Skeletal muscle tissue (tissue), 4 donors: ENCODE data around the gene PLPP2. TPM values are rescaled to one million over a fixed set of nuclear protein-coding genes. Genes with fewer than 3 reads are reported as not detected.

Experiments
- H3K27ac ChIP-seq: one replicate; pipeline ENCODE4 v1.7.0; 2013; ENCODE audit warnings: mild to moderate bottlenecking, low read depth, low read length, inconsistent platforms
- H3K27me3 ChIP-seq, 3 donors: one replicate each; pipeline ENCODE4 v1.7.0; 2013; ENCODE audit warnings: low read length in 3 of 3; ENCODE audit not compliant: control insufficient read depth in 3 of 3, insufficient read depth in 3 of 3
- H3K36me3 ChIP-seq, 3 donors: one replicate each; pipeline ENCODE4 v1.7.0; 2013; ENCODE audit warnings: low read length in 3 of 3; ENCODE audit not compliant: control insufficient read depth in 3 of 3, insufficient read depth in 3 of 3
- H3K4me1 ChIP-seq, 3 donors: one replicate each; pipeline ENCODE4 v1.7.0; 2013; ENCODE audit warnings: low read length in 3 of 3, mild to moderate bottlenecking in 3 of 3; ENCODE audit not compliant: control insufficient read depth in 3 of 3, insufficient read depth in 3 of 3
- H3K4me3 ChIP-seq, 3 donors: one replicate each; pipeline ENCODE4 v1.7.0; 2013; ENCODE audit warnings: low read length in 3 of 3
- H3K9ac ChIP-seq, 3 donors: one replicate each; pipeline ENCODE4 v1.7.0; 2013; ENCODE audit warnings: low read length in 3 of 3, mild to moderate bottlenecking in 3 of 3, moderate library complexity in 2 of 3, low read depth in 1 of 3
- H3K9me3 ChIP-seq, 3 donors: one replicate each; pipeline ENCODE4 v1.7.0; 2013; ENCODE audit warnings: low read length in 3 of 3; ENCODE audit not compliant: control insufficient read depth in 3 of 3
- total RNA-seq: library from RNA; depleted of rRNA; stranded (reverse); fragments of >200 nt; gene quantifications from one replicate; pipeline ENCODE4 v1.2.3, GENCODE V29; 2014
- donor health status: Osteomylitis.

The PLPP2 gene
- total RNA-seq, 1 donor from 2014 or later, result 1.0 TPM

DNA sequence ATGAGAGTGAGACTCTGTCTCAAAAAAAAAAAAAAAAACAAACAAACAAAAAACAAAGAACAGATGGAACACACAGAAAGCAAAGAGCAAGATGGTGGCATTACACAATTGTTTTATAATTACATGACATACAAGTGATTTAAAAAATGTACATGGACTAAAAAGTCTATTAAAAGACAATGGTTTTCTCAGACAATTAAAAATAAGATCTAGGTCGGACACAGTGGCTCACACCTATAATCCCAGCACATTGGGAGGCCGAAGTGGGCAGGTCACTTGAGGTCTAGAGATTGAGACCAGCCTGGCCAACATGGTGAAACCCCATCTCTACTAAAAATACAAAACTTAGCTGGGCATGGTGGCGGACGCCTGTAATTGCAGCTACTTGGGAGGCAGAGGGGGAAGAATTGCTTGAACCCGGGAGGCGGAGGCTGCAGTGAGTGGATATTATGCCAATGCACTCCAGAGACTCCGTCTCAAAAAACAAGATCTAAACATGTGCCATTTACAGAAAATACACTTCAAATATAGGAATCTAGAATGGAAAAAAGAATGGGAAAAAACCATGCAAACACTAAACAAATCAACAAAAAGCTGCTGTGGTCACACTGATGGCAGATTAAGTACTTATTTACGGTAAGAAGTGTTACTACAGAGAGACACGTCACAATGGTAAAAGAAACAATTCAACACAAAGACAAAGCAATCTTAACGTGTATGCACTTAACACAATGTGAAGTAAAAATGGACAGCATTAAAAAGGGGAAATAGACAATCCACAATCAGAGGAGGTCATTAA is 26.7 kb upstream of the PLPP2 start:
- H3K27me3 ChIP-seq, result no peaks in the 10 kb centered on the region
- peaks cover 0 to 12% (median 0%) of the 10 kb centered on the region in 3 donors for H3K4me1 ChIP-seq
- no peaks in the 10 kb centered on the region for H3K9me3 ChIP-seq
- H3K36me3 ChIP-seq, result peaks cover 17 to 40% (median 36%) of the 10 kb centered on the region in 3 donors
- no peak overlapping the region for H3K9ac ChIP-seq
- no peak overlapping the region for H3K4me3 ChIP-seq
- H3K27ac ChIP-seq, result peak overlapping the region; percentile 51

DNA sequence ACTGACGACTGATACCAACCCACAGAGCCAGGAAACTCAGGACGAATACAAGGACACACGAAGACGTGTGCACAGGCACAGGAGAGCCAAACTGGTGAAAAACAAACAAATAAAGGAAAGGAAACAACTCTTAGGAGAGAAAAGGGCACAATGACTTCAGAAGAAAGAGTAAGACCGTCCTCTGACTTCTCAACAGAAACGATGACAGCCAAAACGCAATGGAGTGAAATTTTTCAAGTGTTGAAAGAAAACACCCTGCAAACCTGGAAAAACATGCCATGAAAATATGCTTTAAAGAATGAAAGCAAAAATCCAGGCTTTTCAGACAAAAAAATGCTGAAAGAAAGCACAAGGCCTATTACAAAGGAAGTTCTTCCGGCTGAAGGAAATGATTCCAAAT is 24.6 kb upstream of the PLPP2 start:
- no peaks in the 10 kb centered on the region for H3K9me3 ChIP-seq
- peaks cover 22 to 38% (median 30%) of the 10 kb centered on the region in 3 donors for H3K36me3 ChIP-seq
- H3K27me3 ChIP-seq, result no peaks in the 10 kb centered on the region
- no peak overlapping the region for H3K9ac ChIP-seq
- H3K27ac ChIP-seq, result no peak overlapping the region
- no peak overlapping the region for H3K4me3 ChIP-seq
- H3K4me1 ChIP-seq, result peaks cover 0 to 12% (median 0%) of the 10 kb centered on the region in 3 donors

DNA sequence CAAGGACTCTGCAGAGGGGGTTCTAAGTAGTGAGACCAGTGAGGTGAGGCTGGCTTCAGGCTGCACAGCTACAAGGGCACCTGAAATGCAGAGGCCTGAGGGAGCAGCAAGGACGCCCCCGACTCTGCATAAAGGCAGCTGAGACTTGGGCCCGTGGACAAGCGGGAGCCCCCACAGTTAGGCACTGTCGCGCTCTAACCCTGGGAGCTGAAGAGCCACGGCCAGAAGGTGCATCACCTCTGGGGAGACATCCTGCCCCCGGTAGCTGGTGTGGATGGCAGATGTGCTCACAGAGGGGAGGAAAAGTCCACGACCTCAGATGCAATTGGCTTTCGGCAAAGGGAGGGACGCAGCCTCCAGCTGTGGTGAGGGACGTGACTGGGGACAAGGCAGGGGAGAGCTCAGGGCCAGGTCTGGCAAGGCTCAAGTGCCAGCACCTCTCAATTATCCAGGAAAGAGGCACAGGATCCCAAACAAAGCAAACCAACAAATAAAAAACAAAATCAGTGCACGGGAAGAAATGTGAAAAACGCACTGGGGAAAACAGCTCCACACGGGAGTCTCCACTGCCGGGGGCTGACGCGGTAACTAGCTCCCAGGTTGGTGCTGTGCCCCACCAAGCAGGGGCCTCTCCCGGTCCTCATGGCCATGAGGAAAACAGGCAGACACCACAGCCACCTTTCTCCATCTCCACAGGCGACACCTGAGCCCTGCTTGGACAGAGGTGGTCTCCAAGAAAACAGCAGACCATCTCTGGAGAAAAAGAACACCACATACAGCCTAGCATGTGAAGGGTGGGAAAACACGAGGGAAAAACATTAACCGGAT is 23.0 kb upstream of the PLPP2 start:
- peaks cover 0 to 12% (median 0%) of the 10 kb centered on the region in 3 donors for H3K4me1 ChIP-seq
- no peak overlapping the region for H3K9ac ChIP-seq
- no peak overlapping the region for H3K4me3 ChIP-seq
- no peaks in the 10 kb centered on the region for H3K9me3 ChIP-seq
- H3K27ac ChIP-seq, result no peak overlapping the region
- H3K27me3 ChIP-seq, result no peaks in the 10 kb centered on the region
- H3K36me3 ChIP-seq, result peaks cover 26 to 36% (median 27%) of the 10 kb centered on the region in 3 donors

DNA sequence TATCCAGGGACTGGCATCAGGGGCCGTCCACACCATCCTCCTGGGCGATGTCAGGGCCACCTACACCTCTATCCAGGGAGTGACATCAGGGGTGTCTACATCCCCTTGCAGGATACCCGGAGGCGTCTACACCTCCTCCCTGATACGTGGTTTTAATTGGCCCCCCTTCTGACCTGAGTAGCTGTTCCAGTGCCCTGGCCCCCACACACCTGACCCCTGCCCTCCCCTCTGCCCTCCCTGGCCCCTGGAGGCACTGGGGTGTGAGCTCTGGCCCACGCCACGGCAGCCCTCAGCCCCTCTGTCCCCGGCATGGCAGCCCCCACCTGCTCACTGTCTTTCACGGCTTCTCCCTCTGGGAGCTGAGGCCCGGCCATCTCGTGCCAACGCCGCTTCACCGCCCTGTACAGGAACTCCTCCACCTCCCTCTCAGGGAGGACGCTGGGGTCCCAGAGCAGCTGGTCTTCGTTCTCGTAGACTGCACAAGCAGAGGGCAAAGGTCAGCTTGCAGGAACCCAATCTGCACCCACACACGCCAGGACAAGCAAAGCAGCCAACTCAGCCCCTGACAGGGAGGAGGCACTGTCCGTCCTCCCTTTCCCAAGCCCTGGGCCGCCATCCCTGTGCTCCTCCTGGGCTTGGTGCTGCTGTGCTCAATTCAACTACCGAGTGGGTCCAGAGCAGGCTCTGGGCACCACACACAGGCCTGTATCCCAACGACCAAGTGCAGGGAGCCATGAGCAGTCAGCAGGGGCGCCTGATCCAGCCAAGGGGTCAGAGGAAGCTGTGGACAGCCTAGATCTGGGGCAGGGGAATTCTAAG is 22.2 kb upstream of the PLPP2 start:
- Histone ChIP-seq H3K4me1 (peaks cover 0 to 12% (median 0%) of the 10 kb centered on the region in 3 donors), H3K36me3 (peaks cover 27 to 36% (median 30%) of the 10 kb centered on the region in 3 donors), H3K27ac (no peak overlapping the region), H3K27me3 (no peaks in the 10 kb centered on the region), H3K9ac (no peak overlapping the region), H3K9me3 (no peaks in the 10 kb centered on the region), H3K4me3 (no peak overlapping the region)

DNA sequence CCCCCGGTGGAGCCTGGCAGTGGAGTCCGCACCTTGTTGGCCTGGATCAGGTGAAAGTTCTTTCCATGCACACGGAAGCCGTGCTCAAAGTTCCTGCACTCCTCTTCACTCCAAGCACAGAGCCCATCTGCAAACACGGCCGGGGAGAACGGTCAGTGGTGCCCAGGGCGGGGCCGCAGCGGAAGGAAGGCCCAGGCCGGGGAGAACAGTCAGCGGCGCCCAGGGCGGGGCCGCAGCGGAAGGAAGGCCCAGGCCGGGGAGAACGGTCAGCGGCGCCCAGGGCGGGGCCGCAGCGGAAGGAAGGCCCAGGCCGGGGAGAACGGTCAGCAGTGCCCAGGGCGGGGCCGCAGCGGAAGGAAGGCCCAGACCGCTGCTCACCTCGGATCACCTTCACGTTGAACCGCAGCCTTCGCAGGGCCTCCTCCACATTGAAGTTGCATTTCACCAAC is 20.6 kb upstream of the PLPP2 start:
- H3K27me3 ChIP-seq, result no peaks in the 10 kb centered on the region
- peak overlapping the region in 2 of 3 donors; percentile 23 to 78 for H3K9ac ChIP-seq
- H3K4me1 ChIP-seq, result peaks cover 0 to 12% (median 0%) of the 10 kb centered on the region in 3 donors
- no peak overlapping the region for H3K27ac ChIP-seq
- peak overlapping the region; percentile 52 to 66 (median 63) for H3K4me3 ChIP-seq
- H3K9me3 ChIP-seq, result no peaks in the 10 kb centered on the region
- peaks cover 36 to 51% (median 45%) of the 10 kb centered on the region in 3 donors for H3K36me3 ChIP-seq

DNA sequence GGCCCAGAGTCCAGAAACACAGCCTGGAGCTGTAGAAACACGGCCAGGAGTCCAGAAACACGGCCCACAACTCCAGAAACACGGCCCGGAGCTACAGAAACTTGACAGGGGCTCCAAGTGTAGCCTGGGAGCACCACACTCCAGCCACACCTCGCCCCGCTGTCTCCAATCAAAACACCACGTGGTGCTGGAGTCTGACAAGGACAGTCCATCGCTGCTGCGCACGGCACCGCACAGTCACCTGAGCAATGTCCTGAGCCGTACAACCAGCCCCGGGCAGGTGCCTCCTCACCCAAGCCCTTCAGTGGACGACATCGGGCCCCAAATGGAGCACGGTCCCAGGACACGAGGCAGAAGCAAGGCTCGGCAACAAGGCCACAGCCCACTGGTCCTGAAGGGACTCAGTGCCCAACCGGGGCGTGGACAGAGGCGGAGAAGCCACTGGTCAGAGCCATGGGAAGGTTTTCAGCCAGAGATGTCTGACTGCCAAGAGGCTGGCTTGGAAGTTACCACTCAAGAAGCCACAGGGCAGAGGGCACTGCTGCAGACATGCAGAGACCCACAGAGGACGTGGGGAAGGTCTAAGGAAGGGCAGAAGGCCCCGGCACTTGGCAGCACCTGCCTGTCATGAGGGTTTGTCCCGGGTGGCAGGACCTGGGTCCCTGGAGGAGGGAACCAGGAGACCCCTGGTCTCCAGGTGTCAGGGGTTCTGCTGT is 19.7 kb upstream of the PLPP2 start:
- H3K36me3 ChIP-seq, result peaks cover 34 to 53% (median 50%) of the 10 kb centered on the region in 3 donors
- peaks cover 0 to 12% (median 0%) of the 10 kb centered on the region in 3 donors for H3K4me1 ChIP-seq
- peak overlapping the region; percentile 23 to 78 (median 72) for H3K9ac ChIP-seq
- no peaks in the 10 kb centered on the region for H3K27me3 ChIP-seq
- H3K9me3 ChIP-seq, result no peaks in the 10 kb centered on the region
- H3K27ac ChIP-seq, result peak overlapping the region; percentile 25
- H3K4me3 ChIP-seq, result peak overlapping the region; percentile 52 to 66 (median 63)

DNA sequence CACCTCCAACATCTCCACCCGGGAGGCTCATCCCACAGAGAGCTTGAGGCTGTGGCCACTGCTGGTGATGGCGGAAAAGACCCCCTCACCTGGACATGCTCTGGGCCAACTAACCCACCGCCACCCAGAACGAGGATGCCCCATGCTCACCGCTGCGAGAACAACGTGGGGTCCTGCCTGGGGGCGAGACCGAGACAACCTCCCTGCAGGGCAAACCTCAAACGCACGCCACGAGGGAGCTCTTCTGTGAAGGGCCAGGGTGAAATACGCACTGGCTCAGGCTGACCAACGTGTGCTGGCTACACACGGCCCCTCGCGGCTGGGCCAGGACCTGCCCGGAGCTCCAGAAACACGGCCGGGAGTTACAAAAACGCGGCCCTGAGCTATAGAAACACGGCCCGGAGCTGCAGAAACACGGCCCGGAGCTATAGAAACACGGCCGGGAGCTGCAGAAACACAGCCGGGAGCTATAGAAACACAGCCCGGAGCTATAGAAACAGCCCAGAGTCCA is 19.0 kb upstream of the PLPP2 start:
- Histone ChIP-seq H3K27me3 (no peaks in the 10 kb centered on the region), H3K4me1 (peaks cover 0 to 12% (median 0%) of the 10 kb centered on the region in 3 donors), H3K9ac (peak overlapping the region in 2 of 3 donors; percentile 72 to 78), H3K4me3 (peak overlapping the region; percentile 52 to 66 (median 63)), H3K9me3 (no peaks in the 10 kb centered on the region), H3K27ac (no peak overlapping the region), H3K36me3 (peaks cover 37 to 51% (median 47%) of the 10 kb centered on the region in 3 donors)

DNA sequence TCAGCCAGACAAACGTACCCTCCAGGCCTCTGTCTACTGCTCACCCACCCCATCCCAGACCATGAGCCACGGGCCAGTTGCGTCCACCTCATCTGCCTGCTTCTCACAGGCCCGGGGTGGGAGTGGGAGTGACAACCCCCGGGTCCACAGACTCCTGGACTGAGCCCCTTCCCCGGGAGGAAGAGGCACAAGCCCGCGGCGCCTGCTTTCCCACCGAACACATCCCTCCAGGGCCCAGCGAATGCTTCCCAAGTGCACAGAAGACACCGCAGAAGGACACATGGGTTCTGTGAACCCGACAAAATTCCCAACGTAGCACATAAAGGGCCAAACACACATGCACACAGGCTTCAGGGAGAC is 18.0 kb upstream of the PLPP2 start:
- H3K27me3 ChIP-seq, result no peaks in the 10 kb centered on the region
- H3K4me1 ChIP-seq, result peaks cover 0 to 9% (median 0%) of the 10 kb centered on the region in 3 donors
- H3K9ac ChIP-seq, result peak overlapping the region in 1 of 3 donors; percentile 78
- H3K27ac ChIP-seq, result no peak overlapping the region
- H3K9me3 ChIP-seq, result no peaks in the 10 kb centered on the region
- H3K36me3 ChIP-seq, result peaks cover 30 to 51% (median 44%) of the 10 kb centered on the region in 3 donors
- H3K4me3 ChIP-seq, result peak overlapping the region; percentile 39 to 63 (median 58)
